K562 (cell line): ENCODE data around the gene OTULIN. TPM values are rescaled to one million over a fixed set of nuclear protein-coding genes. Genes with fewer than 3 reads are reported as not detected.

Experiments used
- ATAC-seq: fragments of 200-7000 bp; cut with Tn5 transposase; 3 replicates; pipeline ENCODE4 v1.9.1; 2020; ENCODE audit warnings: moderate library complexity
- BruUV-seq: library from RNA; stranded (reverse); fragments of 400-500 nt; replicated peaks from 2 replicates; lab custom pipeline; 2021; lab: Mats Ljungman, UMichigan
- CTCF ChIA-PET: fragments of 300-600 bp; formaldehyde crosslinking; extraction: SDS; loops from one replicate; lab custom pipeline; 2021; ENCODE audit warnings: low intra/inter-chr PET ratio; lab: Yijun Ruan, JAX
- POLR2A ChIA-PET: fragments of 300-600, 350-650 bp; sonication (Branson Sonifier 250); formaldehyde crosslinking; extraction: SDS; loops from one replicate; lab custom pipeline; 2021; ENCODE audit warnings: antibody characterized with exemption, inconsistent platforms; lab: Yijun Ruan, JAX
- DNase-seq, 4 experiments: peaks; one replicate each; pipeline versions ENCODE4 v3.0.0 to v3.0.0-alpha.2; 2011 to 2018; ENCODE audit warnings: low spot score in 3 of 4, mixed read lengths in 3 of 4; ENCODE audit errors: extremely low read depth in 1 of 4
- FAIRE-seq: peaks from 2 replicates; lab custom pipeline; 2011; peaks lifted over from hg19 to GRCh38; lab: Jason Lieb, UNC
- H2AFZ ChIP-seq: 2 replicates; pipeline ENCODE4 v1.6.0; 2011; ENCODE audit warnings: low read depth, low read length, control low read depth, inconsistent platforms
- H3K27ac ChIP-seq: fragments of 200-600 bp; 3 replicates; pipeline ENCODE4 v1.8.0; 2011; ENCODE audit warnings: low read depth, mild to moderate bottlenecking, control low read depth, inconsistent platforms, low read length, moderate library complexity, mixed read lengths; ENCODE audit errors: extremely low read depth
- H3K27me3 ChIP-seq, 2 experiments: fragments of 300-600 bp in 1 of 2; 2 replicates in 1 of 2; 3 replicates in 1 of 2; pipeline versions ENCODE4 v1.6.0 to v1.8.0; 2011; ENCODE audit warnings: inconsistent platforms in 2 of 2, low read length in 2 of 2, mild to moderate bottlenecking in 1 of 2, mixed read lengths in 1 of 2, moderate library complexity in 1 of 2; ENCODE audit not compliant: control insufficient read depth in 2 of 2, insufficient read depth in 2 of 2
- H3K36me3 ChIP-seq: fragments of 300-600 bp; 3 replicates; pipeline ENCODE4 v1.8.0; 2011; ENCODE audit warnings: mild to moderate bottlenecking, low read length, inconsistent platforms; ENCODE audit not compliant: control insufficient read depth, insufficient read depth
- H3K4me1 ChIP-seq, 2 experiments: fragments of 200-600 bp in 1 of 2; replicated peaks in 1 of 2; 2 replicates in 1 of 2; 3 replicates in 1 of 2; pipeline versions ENCODE4 v1.5.1 to v1.8.0; 2011; ENCODE audit warnings: inconsistent platforms in 2 of 2, low read length in 2 of 2, mild to moderate bottlenecking in 1 of 2, mixed read lengths in 1 of 2, moderate library complexity in 1 of 2; ENCODE audit not compliant: control insufficient read depth in 2 of 2, insufficient read depth in 2 of 2
- H3K4me2 ChIP-seq: 2 replicates; pipeline ENCODE4 v1.6.1; 2011; ENCODE audit warnings: low read length, control low read depth, inconsistent platforms, mixed read lengths; ENCODE audit not compliant: insufficient read depth
- H3K4me3 ChIP-seq: fragments of 200-600 bp; sonication (generic), shearing (Covaris generic); 2 replicates; pipeline ENCODE4 v1.5.1; 2016; ENCODE audit warnings: control low read depth, inconsistent platforms
- H3K79me2 ChIP-seq: fragments of 200-600 bp; 3 replicates; pipeline ENCODE4 v1.8.0; 2011; ENCODE audit warnings: low read length, inconsistent platforms; ENCODE audit not compliant: control insufficient read depth, insufficient read depth
- H3K9ac ChIP-seq, 2 experiments: 2 replicates each; pipeline versions ENCODE4 v1.6.0 to v1.6.1; 2011; ENCODE audit warnings: low read depth in 2 of 2, low read length in 2 of 2, control low read depth in 1 of 2, inconsistent platforms in 1 of 2, mild to moderate bottlenecking in 1 of 2, mixed read lengths in 1 of 2; ENCODE audit not compliant: insufficient read depth in 1 of 2
- H3K9me1 ChIP-seq: one replicate; pipeline ENCODE4 v1.6.0; 2011; ENCODE audit warnings: inconsistent platforms, mild to moderate bottlenecking, low read length, moderate library complexity; ENCODE audit not compliant: control insufficient read depth, insufficient read depth
- H3K9me3 ChIP-seq: replicated peaks from 2 replicates; pipeline ENCODE4 v1.5.1; 2011; ENCODE audit warnings: low read depth, low read length, inconsistent platforms; ENCODE audit not compliant: control insufficient read depth, insufficient read depth
- H4K20me1 ChIP-seq: replicated peaks from 2 replicates; pipeline ENCODE4 v1.6.1; 2011; ENCODE audit warnings: low read length, inconsistent platforms, mixed read lengths; ENCODE audit not compliant: control insufficient read depth, insufficient read depth
- E2F3 ChIP-seq: fragments of 250-450 bp; sonication (Bioruptor Pico); IDR thresholded peaks from 2 replicates; pipeline ENCODE4 v1.4.0; 2020; ENCODE audit warnings: mild to moderate bottlenecking
- E2F5 ChIP-seq: sonication (generic); formaldehyde crosslinking; IDR thresholded peaks from 2 replicates; pipeline ENCODE4 v1.8.0; 2022; ENCODE audit warnings: mild to moderate bottlenecking, missing genetic modification reagents
- LARP7 ChIP-seq: fragments of 450-650 bp; IDR thresholded peaks from 2 replicates; pipeline ENCODE4 v1.6.1; 2016
- LEF1 ChIP-seq: fragments of 450-650 bp; IDR thresholded peaks from 2 replicates; pipeline ENCODE4 v1.6.1; 2016; ENCODE audit warnings: mild to moderate bottlenecking
- NR2C2 ChIP-seq, 2 experiments: fragments of 200-800 bp in 1 of 2; sonication (Bioruptor generic) in 1 of 2; sonication (generic) in 1 of 2; formaldehyde crosslinking in 1 of 2; IDR thresholded peaks; 2 replicates each; pipeline versions ENCODE4 v1.6.1 to v1.8.0; 2016 to 2022; ENCODE audit warnings: mild to moderate bottlenecking in 1 of 2, missing compliant biosample characterization in 1 of 2, missing genetic modification characterization in 1 of 2, missing genetic modification reagents in 1 of 2
- NR4A1 ChIP-seq, 2 experiments: fragments of 250-450 bp in 1 of 2; fragments of 450-650 bp in 1 of 2; sonication (Bioruptor Pico) in 1 of 2; IDR thresholded peaks; 2 replicates each; pipeline versions ENCODE4 v1.4.0 to v1.6.1; 2016 to 2020; ENCODE audit warnings: mild to moderate bottlenecking in 2 of 2, missing compliant biosample characterization in 1 of 2, missing genetic modification characterization in 1 of 2, moderate library complexity in 1 of 2
- TCF7L2 ChIP-seq: fragments of 150-350 bp; IDR thresholded peaks from 2 replicates; pipeline ENCODE4 v1.6.1; 2016; ENCODE audit warnings: low read depth, mild to moderate bottlenecking, low read length, moderate library complexity
- THAP7 ChIP-seq: fragments of 250-450 bp; sonication (Bioruptor Pico); IDR thresholded peaks from 2 replicates; pipeline ENCODE4 v1.5.0; 2021
- ZNF561 ChIP-seq: fragments of 450-650 bp; formaldehyde crosslinking; conservative IDR thresholded peaks from 2 replicates; pipeline ENCODE4 v1.4.0; 2020; ENCODE audit warnings: mild to moderate bottlenecking, moderate library complexity
- ZNF639 ChIP-seq, 2 experiments: fragments of 200-800 bp in 1 of 2; sonication (Bioruptor generic) in 1 of 2; sonication (generic) in 1 of 2; formaldehyde crosslinking in 1 of 2; IDR thresholded peaks in 1 of 2; conservative IDR thresholded peaks in 1 of 2; 2 replicates each; pipeline versions ENCODE4 v1.5.0 to v1.6.1; 2016 to 2020; ENCODE audit warnings: missing compliant biosample characterization in 1 of 2, missing genetic modification characterization in 1 of 2, missing genetic modification reagents in 1 of 2
- ZNF696 ChIP-seq: fragments of 250-450 bp; sonication (Bioruptor Pico); conservative IDR thresholded peaks from 2 replicates; pipeline ENCODE4 v1.4.0; 2020; ENCODE audit warnings: mild to moderate bottlenecking, moderate library complexity
- WGBS: fragments of 100-300 bp; shearing (Covaris generic); methylation state at CpG from one replicate; pipeline ENCODE4 v1.1.6; 2016; ENCODE audit warnings: low coverage, mixed read lengths; ENCODE audit not compliant: insufficient coverage; ENCODE audit errors: missing lambda C conversion rate; 5-methylcytosine and 5-hydroxymethylcytosine counted together
- in situ Hi-C: fragments of 300-500 bp; cut with MboI; formaldehyde crosslinking; loops from 4 replicates; pipeline ENCODE4 v1.15.0; 2018; ENCODE audit warnings: inconsistent platforms, mixed read lengths
- intact Hi-C: fragments of 100-400 bp; cut with micrococcal nuclease; formaldehyde crosslinking; loops from 2 replicates; pipeline ENCODE4 v1.14.2; 2022
- polyA plus RNA-seq, 8 experiments: library from polyadenylated mRNA; depleted of rRNA in 4 of 8; stranded (reverse) in 5 of 8; unstranded in 3 of 8; fragments of >200 nt; fragmentation: Nextera tagmentation in 2 of 8; fragmentation: Illumina TruSeq in 1 of 8; extraction: Ambion mirVana in 2 of 8; extraction: Trizol in 1 of 8; gene quantifications; 2 replicates each; pipeline versions ENCODE4 v1.2.1 to v1.2.3, GENCODE V29; 2011 to 2014; ENCODE audit warnings: inconsistent platforms in 1 of 8, missing spikeins in 1 of 8
- total RNA-seq, 7 experiments: library from RNA; depleted of rRNA in 6 of 7; stranded (reverse); fragments of >200 nt in 6 of 7; fragmentation: Illumina TruSeq in 2 of 7; extraction: Trizol in 2 of 7; gene quantifications; 2 replicates each; pipeline versions ENCODE4 v1.2.1 to v1.2.3, GENCODE V29; 2011 to 2021; ENCODE audit warnings: low replicate concordance in 1 of 7

The OTULIN gene
- total and polyA plus RNA-seq, 9 of the 15 experiments (the other 6 are each of a cell fraction or from before 2014, with no cell fraction given) = 3.3 to 33.6 (median 20.1) TPM

- DNase-seq = no peak
- no peak overlapping the region for H2AFZ ChIP-seq
- no peak overlapping the region for H3K4me2 ChIP-seq
- no peak overlapping the region for H3K27ac ChIP-seq
- no peaks in the 10 kb centered on the region for H3K27me3 ChIP-seq
- FAIRE-seq = no peak
- no peak overlapping the region for H3K9ac ChIP-seq
- TF ChIP-seq NR2C2 (CRISPR knock-in tag; IDR thresholded peaks at IDR 0.05) (no peak), NR2C2 (tag; IDR thresholded peaks at IDR 0.05) (peak; percentile 13; the same call in 1 of the 2 replicates), ZNF561 (no peak), THAP7 (CRISPR knock-in tag) (no peak)
- POLR2A ChIA-PET = interaction anchor here (0.6 to 0.9 kb wide), 2 partner anchors 10 to 12 kb away, joined by 3 to 4 read pairs; no protein-coding TSS in a partner anchor
- no peaks in the 10 kb centered on the region for H3K9me1 ChIP-seq
- H3K9me3 ChIP-seq = no peaks in the 10 kb centered on the region
- no peaks in the 10 kb centered on the region for H3K79me2 ChIP-seq
- CTCF ChIA-PET = no interaction called here
- 88% methylated on average over 5 of the region's 5 CpGs for WGBS
- intact Hi-C loops = no loop called here
- H3K4me3 ChIP-seq = no peak overlapping the region
- H3K36me3 ChIP-seq = peaks cover 79% of the 10 kb centered on the region
- no peak for ATAC-seq
- peaks cover 1 to 15% of the 10 kb centered on the region in 2 experiments; a peak in 3 of 5 replicates for H3K4me1 ChIP-seq
- in situ Hi-C loops = no loop called here
- no peaks in the 10 kb centered on the region for H4K20me1 ChIP-seq
- BruUV-seq = no TSS peak
Measured at GRCh38 chr5:14708551-14708950, 44.0 kb downstream of the OTULIN start.

GRCh38 chr5:14710313-14710994, 45.9 kb downstream of the OTULIN start:
- no peak overlapping the region for H2AFZ ChIP-seq
- no TSS peak for BruUV-seq
- peaks cover 3 to 15% of the 10 kb centered on the region in 2 experiments; a peak in 3 of 5 replicates for H3K4me1 ChIP-seq
- H3K79me2 ChIP-seq = no peaks in the 10 kb centered on the region
- CTCF ChIA-PET = no interaction called here
- no peak overlapping the region for H3K4me2 ChIP-seq
- WGBS = 94% methylated on average over 24 of the region's 28 CpGs
- POLR2A ChIA-PET = no interaction called here
- H3K27ac ChIP-seq = no peak overlapping the region
- H4K20me1 ChIP-seq = no peaks in the 10 kb centered on the region
- FAIRE-seq (no peak), ATAC-seq (no peak), DNase-seq (no peak)
- no peaks in the 10 kb centered on the region for H3K27me3 ChIP-seq
- intact Hi-C loops (no loop called here), in situ Hi-C loops (no loop called here)
- H3K9ac ChIP-seq = no peak overlapping the region
- H3K9me3 ChIP-seq = no peaks in the 10 kb centered on the region
- no peak overlapping the region for H3K4me3 ChIP-seq
- no peaks in the 10 kb centered on the region for H3K9me1 ChIP-seq
- peaks cover 80% of the 10 kb centered on the region for H3K36me3 ChIP-seq
- no peak for TF ChIP-seq TCF7L2
- TF ChIP-seq ZNF696 = no peak
- TF ChIP-seq ZNF639 (CRISPR knock-in tag; conservative IDR thresholded peaks at IDR 0.05 in 1 of 2, IDR thresholded peaks at IDR 0.05 in 1 of 2) = no peak
- TF ChIP-seq E2F5 = no peak
- TF ChIP-seq NR4A1 (CRISPR knock-in tag; IDR thresholded peaks at IDR 0.05) = no peak
- TF ChIP-seq NR4A1 (tag; IDR thresholded peaks at IDR 0.05) = no peak
- TF ChIP-seq E2F3 (CRISPR knock-in tag) = no peak
- TF ChIP-seq LEF1 = no peak
- no peak for TF ChIP-seq LARP7
